Measurements from ENCODE around the gene ASB15.

- TF ChIP-seq ZNF70 (CRISPR knock-in tag; IDR thresholded peaks at IDR 0.05) = no peak
- no peak for TF ChIP-seq GLIS3 (CRISPR knock-in tag; IDR thresholded peaks at IDR 0.05)
- TF ChIP-seq PPARA (CRISPR knock-in tag; IDR thresholded peaks at IDR 0.05; ENCODE audit: borderline replicate concordance) = no peak
- TF ChIP-seq ZFP3 (CRISPR knock-in tag; IDR thresholded peaks at IDR 0.05) = no peak
- TF ChIP-seq PATZ1 (CRISPR knock-in tag; IDR thresholded peaks at IDR 0.05; ENCODE audit: borderline replicate concordance) = no peak
- no peak for TF ChIP-seq TCF4 (CRISPR knock-in tag; IDR thresholded peaks at IDR 0.05; ENCODE audit: borderline replicate concordance)
- TF ChIP-seq RARB (CRISPR knock-in tag; IDR thresholded peaks at IDR 0.05) = no peak
Measured at GRCh38 chr7:123600876-123601275, 745 bp upstream of the ASB15 start.
